PC-9 (cell line): ENCODE results near the gene PKNOX1. TPM values are rescaled to one million over a fixed set of nuclear protein-coding genes. Genes with fewer than 3 reads are reported as not detected.

Experiments used
- BruUV-seq: library from RNA; stranded (reverse); fragments of 400-500 nt; replicated peaks from 2 replicates; lab custom pipeline; 2021; lab: Mats Ljungman, UMichigan
- CTCF ChIA-PET: fragments of 300-600 bp; sonication (Branson Sonifier 250); formaldehyde crosslinking; loops from one replicate; lab custom pipeline; 2022; ENCODE audit warnings: antibody characterized with exemption; lab: Charles Lee
- POLR2A ChIA-PET: fragments of 300-600 bp; sonication (Branson Sonifier 250); formaldehyde crosslinking; loops from one replicate; lab custom pipeline; 2022; ENCODE audit warnings: antibody characterized with exemption; ENCODE audit not compliant: unreplicated experiment; lab: Charles Lee
- DNase-seq, 2 experiments: peaks; one replicate each; pipeline versions ENCODE4 v3.0.0 to v3.0.0-alpha.2; 2015 to 2022; ENCODE audit warnings: mixed read lengths in 1 of 2
- H2AFZ ChIP-seq: fragments of 200-600 bp; sonication (generic); 2 replicates; pipeline ENCODE4 v1.8.1; 2017; ENCODE audit warnings: antibody characterized with exemption
- H3F3A ChIP-seq: fragments of 200-600 bp; sonication (generic); 2 replicates; pipeline ENCODE4 v1.8.1; 2017; ENCODE audit warnings: antibody characterized with exemption, mild to moderate bottlenecking, low read depth; ENCODE audit not compliant: insufficient read depth
- H3K27ac ChIP-seq: fragments of 200-600 bp; sonication (generic); 2 replicates; pipeline ENCODE4 v1.6.1; 2016; ENCODE audit warnings: mixed run types
- H3K27me3 ChIP-seq: fragments of 200-600 bp; sonication (generic); 2 replicates; pipeline ENCODE4 v1.6.1; 2016; ENCODE audit warnings: low read depth, mixed run types; ENCODE audit not compliant: insufficient read depth
- H3K36me3 ChIP-seq: fragments of 200-600 bp; sonication (generic); 2 replicates; pipeline ENCODE4 v1.6.1; 2016; ENCODE audit warnings: low read depth, mixed run types
- H3K4me1 ChIP-seq: fragments of 200-600 bp; sonication (generic); replicated peaks from 2 replicates; pipeline ENCODE4 v1.6.1; 2016; ENCODE audit warnings: mixed run types; ENCODE audit not compliant: insufficient read depth
- H3K4me2 ChIP-seq: fragments of 200-600 bp; sonication (generic); 2 replicates; pipeline ENCODE4 v1.6.1; 2017; ENCODE audit warnings: mixed run types
- H3K4me3 ChIP-seq: fragments of 200-600 bp; sonication (generic); 2 replicates; pipeline ENCODE4 v1.6.1; 2016; ENCODE audit warnings: mixed run types
- H3K79me2 ChIP-seq: fragments of 200-600 bp; sonication (generic); 2 replicates; pipeline ENCODE4 v1.6.1; 2017; ENCODE audit warnings: low read depth, mixed run types
- H3K9me2 ChIP-seq: fragments of 200-600 bp; sonication (generic); 2 replicates; pipeline ENCODE4 v1.8.1; 2017; ENCODE audit warnings: mild to moderate bottlenecking; ENCODE audit not compliant: insufficient read depth
- H3K9me3 ChIP-seq: fragments of 200-600 bp; sonication (generic); 2 replicates; pipeline ENCODE4 v1.8.1; 2016; ENCODE audit warnings: low read depth; ENCODE audit not compliant: insufficient read depth
- H4K20me1 ChIP-seq: fragments of 200-600 bp; sonication (generic); 2 replicates; pipeline ENCODE4 v1.8.1; 2017; ENCODE audit not compliant: insufficient read depth
- CTCF ChIP-seq: fragments of 200-600 bp; sonication (generic); conservative IDR thresholded peaks from 2 replicates; pipeline ENCODE4 v1.6.1; 2017; ENCODE audit warnings: mixed run types, antibody characterized with exemption, mild to moderate bottlenecking, moderate library complexity
- EZH2 ChIP-seq: fragments of 200-600 bp; sonication (generic); IDR thresholded peaks from 2 replicates; pipeline ENCODE4 v1.8.0; 2017; ENCODE audit warnings: antibody characterized with exemption, low read depth
- intact Hi-C: fragments of 100-400 bp; cut with micrococcal nuclease; formaldehyde crosslinking; loops from one replicate; pipeline ENCODE4 v1.10.0; 2022; ENCODE audit not compliant: unreplicated experiment
- total RNA-seq: library from RNA; stranded (reverse); gene quantifications from 2 replicates; pipeline ENCODE4 v1.2.3, GENCODE V29; 2021

The PKNOX1 gene
- total RNA-seq, 1 experiment from 2014 or later: 17.1 TPM

GRCh38 chr21:42989816-42990650, 15.7 kb downstream of the PKNOX1 start:
- no peak overlapping the region for H3K27ac ChIP-seq
- ChIA-PET CTCF (no interaction called here), POLR2A (interaction anchor here (0.6 kb wide), 1 partner anchor 9 kb away, joined by 4 read pairs; no protein-coding TSS in a partner anchor)
- H3K4me3 ChIP-seq: no peak overlapping the region
- no peaks in the 10 kb centered on the region for H3K9me2 ChIP-seq
- BruUV-seq: no TSS peak
- H3K36me3 ChIP-seq: no peaks in the 10 kb centered on the region
- H3F3A ChIP-seq: peaks cover 10% of the 10 kb centered on the region; the same call in 1 of the 2 replicates
- no peak overlapping the region for H3K4me2 ChIP-seq
- H3K27me3 ChIP-seq: no peaks in the 10 kb centered on the region
- no peaks in the 10 kb centered on the region for H4K20me1 ChIP-seq
- no peak for DNase-seq
- H2AFZ ChIP-seq: no peak overlapping the region
- TF ChIP-seq CTCF (no peak), EZH2 (no peak)
- intact Hi-C loops: no loop called here
- no peaks in the 10 kb centered on the region for H3K79me2 ChIP-seq
- peaks cover 10% of the 10 kb centered on the region; the same call in 1 of the 2 replicates for H3K4me1 ChIP-seq
- no peaks in the 10 kb centered on the region for H3K9me3 ChIP-seq

GRCh38 chr21:42991992-42992740, 17.8 kb downstream of the PKNOX1 start:
- Histone ChIP-seq H3K36me3 (no peaks in the 10 kb centered on the region), H3K27me3 (no peaks in the 10 kb centered on the region), H3K4me1 (no peaks in the 10 kb centered on the region), H4K20me1 (no peaks in the 10 kb centered on the region), H3K4me2 (no peak overlapping the region), H3F3A (no peaks in the 10 kb centered on the region), H3K4me3 (no peak overlapping the region), H3K9me3 (no peaks in the 10 kb centered on the region), H3K79me2 (no peaks in the 10 kb centered on the region), H2AFZ (no peak overlapping the region), H3K9me2 (no peaks in the 10 kb centered on the region), H3K27ac (no peak overlapping the region)
- intact Hi-C loops: no loop called here
- BruUV-seq: no TSS peak
- no peak for TF ChIP-seq CTCF
- no peak for TF ChIP-seq EZH2
- POLR2A ChIA-PET: interaction anchor here (0.6 to 0.8 kb wide), 2 partner anchors 30 to 34 kb away, joined by 3 to 7 read pairs; no protein-coding TSS in a partner anchor
- peak in 1 of 2 experiments; percentile 29 for DNase-seq
- CTCF ChIA-PET: no interaction called here

- no peak overlapping the region for H3K27ac ChIP-seq
- no peak overlapping the region for H2AFZ ChIP-seq
- ChIA-PET CTCF (interaction anchor here (0.6 kb wide), 1 partner anchor 85 kb away, joined by 3 read pairs; no protein-coding TSS in a partner anchor), POLR2A (interaction anchor here (0.6 kb wide), 2 partner anchors 33 to 34 kb away, joined by 3 read pairs; no protein-coding TSS in a partner anchor)
- no peaks in the 10 kb centered on the region for H3K36me3 ChIP-seq
- no peak overlapping the region for H3K4me2 ChIP-seq
- no peaks in the 10 kb centered on the region for H3F3A ChIP-seq
- no peaks in the 10 kb centered on the region for H3K4me1 ChIP-seq
- no peak overlapping the region for H3K4me3 ChIP-seq
- no peaks in the 10 kb centered on the region for H3K9me2 ChIP-seq
- BruUV-seq: no TSS peak
- no peaks in the 10 kb centered on the region for H4K20me1 ChIP-seq
- H3K79me2 ChIP-seq: no peaks in the 10 kb centered on the region
- H3K9me3 ChIP-seq: no peaks in the 10 kb centered on the region
- intact Hi-C loops: no loop called here
- no peak for DNase-seq
- no peak for TF ChIP-seq CTCF
- no peak for TF ChIP-seq EZH2
- no peaks in the 10 kb centered on the region for H3K27me3 ChIP-seq
These were observed 18.8 kb downstream of the PKNOX1 start for GRCh38 chr21:42993051-42993712.
